ENCODE measurements around the gene ADIPOR2.

ADIPOR2 gene

DNA sequence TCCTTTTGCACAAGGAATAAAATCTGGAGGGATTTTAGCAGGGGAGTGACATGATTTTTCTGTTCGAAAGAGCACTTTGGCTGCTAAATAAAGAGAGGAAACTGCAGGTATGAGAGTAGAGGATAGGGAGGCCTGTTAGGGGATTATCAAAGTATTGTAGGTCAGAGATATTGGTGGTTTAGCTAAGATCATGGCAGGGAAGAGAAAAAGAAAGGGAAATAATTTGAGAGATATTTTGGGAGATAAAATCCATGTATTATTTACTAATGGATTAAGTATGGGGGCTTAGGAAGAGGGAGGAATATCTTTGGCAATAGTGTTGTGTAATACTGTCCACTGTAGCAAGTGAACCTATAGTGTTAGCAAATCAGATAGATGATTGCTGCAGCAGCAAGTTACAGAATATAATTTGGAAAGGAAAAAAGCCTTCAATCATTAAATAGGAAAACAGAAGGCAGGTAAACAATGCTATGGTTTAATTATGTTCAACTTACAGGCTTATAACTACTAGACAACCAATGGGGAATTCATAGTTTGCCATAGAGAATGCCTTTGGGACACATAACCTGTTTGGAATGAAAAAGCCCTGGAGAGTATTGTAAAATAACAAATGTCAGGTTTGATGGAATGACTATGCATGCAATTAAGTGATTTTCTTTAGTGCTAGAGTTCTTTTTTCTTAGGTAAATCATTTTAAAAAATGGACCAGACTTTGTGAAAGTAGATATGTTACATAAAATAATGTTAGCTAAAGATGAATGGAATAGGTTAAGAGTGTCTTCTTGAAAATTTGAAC, 50.5 kb downstream of the ADIPOR2 start:
- H3K9me3 ChIP-seq (ENCODE audit: control insufficient read depth in 1 of 2, low read length in 2 of 2) = no peaks in the 10 kb centered on the region
- H3K27ac ChIP-seq (ENCODE audit: low read length) = no peak overlapping the region
- peaks cover 5 to 17% of the 10 kb centered on the region in 2 donors for H3K4me1 ChIP-seq (ENCODE audit: control insufficient read depth in 1 of 2, insufficient read depth in 2 of 2, low read length in 2 of 2)
- no peaks in the 10 kb centered on the region for H3K36me3 ChIP-seq (ENCODE audit: control insufficient read depth in 1 of 2, insufficient read depth in 2 of 2, low read length in 2 of 2)
- H3K4me3 ChIP-seq (ENCODE audit: low read depth in 1 of 2, low read length in 2 of 2) = no peak overlapping the region
- H3K27me3 ChIP-seq (ENCODE audit: low read depth, low read length) = no peaks in the 10 kb centered on the region

DNA sequence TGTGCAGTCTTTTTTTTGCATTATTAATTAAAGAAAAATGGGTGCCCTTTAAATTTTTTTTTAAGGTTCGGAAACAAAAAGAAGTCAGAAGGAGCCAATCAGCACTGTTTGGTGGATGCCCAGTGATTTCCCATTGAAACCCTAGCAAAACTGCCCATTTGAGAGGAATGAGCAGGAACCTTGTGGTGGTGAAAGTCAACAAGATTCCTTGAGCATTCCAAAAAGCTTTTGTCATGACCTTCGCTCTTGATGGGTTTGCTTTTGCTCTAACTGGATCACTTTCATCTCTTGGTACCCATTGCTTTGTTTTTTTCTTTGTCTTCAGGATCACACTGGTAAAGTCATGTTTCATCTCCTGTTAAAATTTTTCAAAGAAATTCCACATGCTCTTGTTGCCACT, 54.1 kb downstream of the ADIPOR2 start:
- peaks cover 4 to 5% of the 10 kb centered on the region in 2 donors for H3K4me1 ChIP-seq (ENCODE audit: control insufficient read depth in 1 of 2, insufficient read depth in 2 of 2, low read length in 2 of 2)
- no peaks in the 10 kb centered on the region for H3K27me3 ChIP-seq (ENCODE audit: low read depth, low read length)
- no peak overlapping the region for H3K27ac ChIP-seq (ENCODE audit: low read length)
- no peaks in the 10 kb centered on the region for H3K36me3 ChIP-seq (ENCODE audit: control insufficient read depth in 1 of 2, insufficient read depth in 2 of 2, low read length in 2 of 2)
- H3K4me3 ChIP-seq (ENCODE audit: low read depth in 1 of 2, low read length in 2 of 2) = no peak overlapping the region
- peaks cover 6 to 7% of the 10 kb centered on the region in 2 donors for H3K9me3 ChIP-seq (ENCODE audit: control insufficient read depth in 1 of 2, low read length in 2 of 2)

GRCh38 chr12:1747609-1748008, 56.7 kb downstream of the ADIPOR2 start:
- no peaks in the 10 kb centered on the region for H3K27me3 ChIP-seq (ENCODE audit: low read depth, low read length)
- H3K9me3 ChIP-seq (ENCODE audit: control insufficient read depth in 1 of 2, low read length in 2 of 2) = peaks cover 6 to 7% of the 10 kb centered on the region in 2 donors
- no peak overlapping the region for H3K4me3 ChIP-seq (ENCODE audit: low read depth in 1 of 2, low read length in 2 of 2)
- H3K27ac ChIP-seq (ENCODE audit: low read length) = no peak overlapping the region
- no peaks in the 10 kb centered on the region for H3K4me1 ChIP-seq (ENCODE audit: control insufficient read depth in 1 of 2, insufficient read depth in 2 of 2, low read length in 2 of 2)
- no peaks in the 10 kb centered on the region for H3K36me3 ChIP-seq (ENCODE audit: control insufficient read depth in 1 of 2, insufficient read depth in 2 of 2, low read length in 2 of 2)

- no peak overlapping the region for H3K4me3 ChIP-seq (ENCODE audit: low read depth in 1 of 2, low read length in 2 of 2)
- H3K4me1 ChIP-seq (ENCODE audit: control insufficient read depth in 1 of 2, insufficient read depth in 2 of 2, low read length in 2 of 2) = no peaks in the 10 kb centered on the region
- H3K27me3 ChIP-seq (ENCODE audit: low read depth, low read length) = no peaks in the 10 kb centered on the region
- H3K27ac ChIP-seq (ENCODE audit: low read length) = no peak overlapping the region
- H3K36me3 ChIP-seq (ENCODE audit: control insufficient read depth in 1 of 2, insufficient read depth in 2 of 2, low read length in 2 of 2) = peaks cover 0 to under 1% of the 10 kb centered on the region in 2 donors
- peaks cover 6 to 7% of the 10 kb centered on the region in 2 donors for H3K9me3 ChIP-seq (ENCODE audit: control insufficient read depth in 1 of 2, low read length in 2 of 2)
These were observed 58.1 kb downstream of the ADIPOR2 start for GRCh38 chr12:1749019-1749418.

- no peak overlapping the region for H3K4me3 ChIP-seq (ENCODE audit: low read depth in 1 of 2, low read length in 2 of 2)
- no peaks in the 10 kb centered on the region for H3K4me1 ChIP-seq (ENCODE audit: control insufficient read depth in 1 of 2, insufficient read depth in 2 of 2, low read length in 2 of 2)
- no peaks in the 10 kb centered on the region for H3K27me3 ChIP-seq (ENCODE audit: low read depth, low read length)
- peaks cover 0 to 8% of the 10 kb centered on the region in 2 donors for H3K36me3 ChIP-seq (ENCODE audit: control insufficient read depth in 1 of 2, insufficient read depth in 2 of 2, low read length in 2 of 2)
- peaks cover 6 to 7% of the 10 kb centered on the region in 2 donors for H3K9me3 ChIP-seq (ENCODE audit: control insufficient read depth in 1 of 2, low read length in 2 of 2)
- H3K27ac ChIP-seq (ENCODE audit: low read length) = no peak overlapping the region
These were observed 59.4 kb downstream of the ADIPOR2 start for GRCh38 chr12:1750300-1750699.

DNA sequence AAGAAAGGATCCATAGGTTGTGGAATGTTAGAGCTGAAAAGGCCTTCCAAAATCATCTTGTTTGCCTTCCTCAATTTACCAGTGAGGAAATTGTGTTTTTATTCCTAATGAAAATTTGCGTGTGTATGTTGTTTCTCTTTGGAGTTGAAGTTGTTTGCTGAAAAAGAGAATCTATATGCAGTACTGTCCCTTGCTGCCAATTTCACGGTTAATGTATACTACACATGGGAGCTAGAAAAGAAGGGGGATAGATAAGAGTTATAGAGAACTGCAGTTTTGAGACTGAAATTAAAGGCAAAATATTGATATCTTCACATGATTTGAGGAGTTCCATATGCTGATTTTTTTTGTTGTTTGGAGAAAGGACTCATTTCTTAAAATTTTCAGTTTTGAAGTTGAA, 67.5 kb downstream of the ADIPOR2 start:
- Histone ChIP-seq H3K27me3 (ENCODE audit: low read depth, low read length) (no peaks in the 10 kb centered on the region), H3K9me3 (ENCODE audit: control insufficient read depth in 1 of 2, low read length in 2 of 2) (no peaks in the 10 kb centered on the region), H3K4me1 (ENCODE audit: control insufficient read depth in 1 of 2, insufficient read depth in 2 of 2, low read length in 2 of 2) (peaks cover 0 to 18% of the 10 kb centered on the region in 2 donors), H3K27ac (ENCODE audit: low read length) (no peak overlapping the region), H3K36me3 (ENCODE audit: control insufficient read depth in 1 of 2, insufficient read depth in 2 of 2, low read length in 2 of 2) (peaks cover 0 to 16% of the 10 kb centered on the region in 2 donors), H3K4me3 (ENCODE audit: low read depth in 1 of 2, low read length in 2 of 2) (no peak overlapping the region)

DNA sequence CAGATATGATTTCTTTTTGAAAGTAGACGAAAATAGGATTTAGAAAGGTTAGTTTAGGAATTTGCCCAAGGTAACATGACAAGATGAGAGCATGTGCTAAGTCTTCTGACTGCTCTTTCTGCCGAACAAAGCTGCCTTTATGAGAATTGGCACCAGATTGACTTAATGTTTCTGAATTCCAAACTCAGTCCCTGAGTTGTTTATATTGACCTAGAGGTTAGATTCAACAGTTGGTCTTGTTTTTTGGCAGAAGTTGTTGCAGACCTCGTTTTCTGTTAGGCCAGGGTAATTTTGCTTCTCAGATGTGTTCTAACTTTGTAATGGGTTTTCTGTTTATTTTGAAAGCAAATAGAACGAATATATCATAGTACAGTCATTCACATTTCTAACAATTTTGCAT, 68.0 kb downstream of the ADIPOR2 start:
- H3K27me3 ChIP-seq (ENCODE audit: low read depth, low read length) = no peaks in the 10 kb centered on the region
- H3K9me3 ChIP-seq (ENCODE audit: control insufficient read depth in 1 of 2, low read length in 2 of 2) = no peaks in the 10 kb centered on the region
- H3K27ac ChIP-seq (ENCODE audit: low read length) = no peak overlapping the region
- H3K4me3 ChIP-seq (ENCODE audit: low read depth in 1 of 2, low read length in 2 of 2) = no peak overlapping the region
- H3K4me1 ChIP-seq (ENCODE audit: control insufficient read depth in 1 of 2, insufficient read depth in 2 of 2, low read length in 2 of 2) = peaks cover 0 to 18% of the 10 kb centered on the region in 2 donors
- H3K36me3 ChIP-seq (ENCODE audit: control insufficient read depth in 1 of 2, insufficient read depth in 2 of 2, low read length in 2 of 2) = peaks cover 0 to 16% of the 10 kb centered on the region in 2 donors

GRCh38 chr12:1760566-1761382, 69.9 kb downstream of the ADIPOR2 start:
- Histone ChIP-seq H3K9me3 (ENCODE audit: control insufficient read depth in 1 of 2, low read length in 2 of 2) (no peaks in the 10 kb centered on the region), H3K27me3 (ENCODE audit: low read depth, low read length) (no peaks in the 10 kb centered on the region), H3K4me3 (ENCODE audit: low read depth in 1 of 2, low read length in 2 of 2) (no peak overlapping the region), H3K36me3 (ENCODE audit: control insufficient read depth in 1 of 2, insufficient read depth in 2 of 2, low read length in 2 of 2) (peaks cover 0 to 6% of the 10 kb centered on the region in 2 donors), H3K27ac (ENCODE audit: low read length) (no peak overlapping the region), H3K4me1 (ENCODE audit: control insufficient read depth in 1 of 2, insufficient read depth in 2 of 2, low read length in 2 of 2) (peaks cover 0 to 18% of the 10 kb centered on the region in 2 donors)

DNA sequence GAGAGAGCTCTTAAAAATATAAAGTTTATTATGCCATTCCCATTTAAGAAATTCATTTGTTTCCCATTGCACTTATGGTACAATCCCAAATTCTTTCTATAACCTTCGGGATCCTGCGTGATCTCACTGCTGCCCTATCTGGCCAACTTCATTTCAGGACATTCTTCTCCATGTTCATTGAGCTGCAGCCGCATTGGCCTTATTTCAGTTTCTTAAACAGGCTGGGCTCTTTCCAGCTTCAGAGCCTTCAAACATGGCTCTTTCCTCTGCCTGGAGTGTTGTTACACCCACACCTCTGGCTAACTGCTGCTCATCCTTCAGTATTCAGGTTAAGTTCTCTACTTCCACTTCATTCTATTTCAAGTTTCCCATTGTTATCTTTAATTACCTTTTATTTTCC, 71.0 kb downstream of the ADIPOR2 start:
- Histone ChIP-seq H3K27me3 (ENCODE audit: low read depth, low read length) (no peaks in the 10 kb centered on the region), H3K4me3 (ENCODE audit: low read depth in 1 of 2, low read length in 2 of 2) (no peak overlapping the region), H3K27ac (ENCODE audit: low read length) (no peak overlapping the region), H3K36me3 (ENCODE audit: control insufficient read depth in 1 of 2, insufficient read depth in 2 of 2, low read length in 2 of 2) (peaks cover 0 to 6% of the 10 kb centered on the region in 2 donors), H3K9me3 (ENCODE audit: control insufficient read depth in 1 of 2, low read length in 2 of 2) (no peaks in the 10 kb centered on the region), H3K4me1 (ENCODE audit: control insufficient read depth in 1 of 2, insufficient read depth in 2 of 2, low read length in 2 of 2) (peaks cover 0 to 18% of the 10 kb centered on the region in 2 donors)

DNA sequence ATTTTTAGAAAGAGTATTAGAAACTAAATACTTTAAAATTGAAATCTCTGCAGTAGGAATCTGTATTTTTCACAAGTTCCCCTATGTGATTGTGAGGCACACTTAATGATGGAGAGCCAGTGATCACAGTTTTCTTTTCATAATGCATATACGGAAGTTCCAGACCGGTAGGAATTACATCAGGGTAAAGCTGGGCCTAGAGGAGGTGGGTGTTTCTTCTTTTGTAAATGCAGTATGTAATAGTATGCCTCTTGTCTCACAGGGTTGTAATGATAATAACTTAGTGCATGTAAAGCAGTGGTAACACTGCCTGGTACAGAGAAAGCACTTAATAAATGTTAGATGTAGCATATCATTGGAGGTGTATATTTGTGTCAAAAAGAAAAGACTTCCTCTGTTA, 72.3 kb downstream of the ADIPOR2 start:
- H3K27me3 ChIP-seq (ENCODE audit: low read depth, low read length) = no peaks in the 10 kb centered on the region
- H3K36me3 ChIP-seq (ENCODE audit: control insufficient read depth in 1 of 2, insufficient read depth in 2 of 2, low read length in 2 of 2) = no peaks in the 10 kb centered on the region
- no peak overlapping the region for H3K27ac ChIP-seq (ENCODE audit: low read length)
- no peaks in the 10 kb centered on the region for H3K9me3 ChIP-seq (ENCODE audit: control insufficient read depth in 1 of 2, low read length in 2 of 2)
- no peak overlapping the region for H3K4me3 ChIP-seq (ENCODE audit: low read depth in 1 of 2, low read length in 2 of 2)
- peaks cover 0 to 18% of the 10 kb centered on the region in 2 donors for H3K4me1 ChIP-seq (ENCODE audit: control insufficient read depth in 1 of 2, insufficient read depth in 2 of 2, low read length in 2 of 2)

GRCh38 chr12:1766110-1766509, 75.2 kb downstream of the ADIPOR2 start:
- no peaks in the 10 kb centered on the region for H3K27me3 ChIP-seq (ENCODE audit: low read depth, low read length)
- H3K4me1 ChIP-seq (ENCODE audit: control insufficient read depth in 1 of 2, insufficient read depth in 2 of 2, low read length in 2 of 2) = peaks cover 0 to 7% of the 10 kb centered on the region in 2 donors
- no peaks in the 10 kb centered on the region for H3K9me3 ChIP-seq (ENCODE audit: control insufficient read depth in 1 of 2, low read length in 2 of 2)
- H3K27ac ChIP-seq (ENCODE audit: low read length) = no peak overlapping the region
- no peak overlapping the region for H3K4me3 ChIP-seq (ENCODE audit: low read depth in 1 of 2, low read length in 2 of 2)
- no peaks in the 10 kb centered on the region for H3K36me3 ChIP-seq (ENCODE audit: control insufficient read depth in 1 of 2, insufficient read depth in 2 of 2, low read length in 2 of 2)

All from muscle layer of duodenum (tissue), 2 donors.